Measurements from ENCODE around the gene SNX1. TPM values are rescaled to one million over a fixed set of nuclear protein-coding genes. Genes with fewer than 3 reads are reported as not detected.

SNX1 gene
- total and polyA plus RNA-seq, 2 of the 13 experiments (the other 11 are each of a cell fraction or from before 2014, with no cell fraction given) = 29.3 to 60.1 TPM

DNA sequence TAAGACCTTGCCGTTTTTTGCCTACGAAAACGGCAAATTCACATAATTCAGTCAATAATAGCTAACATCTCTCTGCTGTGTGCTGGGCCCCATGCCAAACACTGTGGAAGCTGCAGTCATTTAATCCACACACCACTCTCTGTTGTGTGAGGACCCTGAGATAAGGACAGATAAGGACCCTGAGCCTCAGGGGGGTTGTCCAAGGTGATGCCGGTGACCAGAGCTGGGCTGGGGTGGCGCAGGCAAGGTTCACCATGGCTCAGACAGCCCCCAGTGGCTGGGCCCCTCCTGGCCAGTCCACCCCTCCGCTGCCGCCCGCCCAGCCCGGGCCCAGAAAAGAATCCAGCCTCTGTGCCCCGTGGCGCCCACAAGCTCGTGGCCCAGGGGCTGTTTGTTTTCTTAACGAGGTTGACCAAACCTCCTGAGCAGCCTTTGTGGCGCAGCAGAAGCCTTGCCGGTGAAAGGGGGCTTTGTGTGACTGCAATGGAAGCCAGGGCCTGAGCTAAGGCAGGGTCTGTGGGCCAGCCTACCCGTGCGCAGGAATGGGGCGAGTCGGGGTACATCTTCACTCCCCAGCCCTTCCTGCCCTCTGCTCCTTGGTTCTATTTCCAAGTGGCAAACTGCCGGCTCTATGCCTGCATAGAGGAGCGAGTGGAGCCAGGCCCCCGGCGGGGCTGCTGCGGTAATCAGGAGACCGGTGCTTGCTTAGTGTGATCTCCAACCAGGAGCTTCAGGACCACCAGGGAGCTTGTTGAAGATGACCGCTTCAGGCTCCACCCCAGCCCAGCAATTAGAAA lies 51.3 kb downstream of the SNX1 start (continued):
- TF ChIP-seq, protein P1, sequence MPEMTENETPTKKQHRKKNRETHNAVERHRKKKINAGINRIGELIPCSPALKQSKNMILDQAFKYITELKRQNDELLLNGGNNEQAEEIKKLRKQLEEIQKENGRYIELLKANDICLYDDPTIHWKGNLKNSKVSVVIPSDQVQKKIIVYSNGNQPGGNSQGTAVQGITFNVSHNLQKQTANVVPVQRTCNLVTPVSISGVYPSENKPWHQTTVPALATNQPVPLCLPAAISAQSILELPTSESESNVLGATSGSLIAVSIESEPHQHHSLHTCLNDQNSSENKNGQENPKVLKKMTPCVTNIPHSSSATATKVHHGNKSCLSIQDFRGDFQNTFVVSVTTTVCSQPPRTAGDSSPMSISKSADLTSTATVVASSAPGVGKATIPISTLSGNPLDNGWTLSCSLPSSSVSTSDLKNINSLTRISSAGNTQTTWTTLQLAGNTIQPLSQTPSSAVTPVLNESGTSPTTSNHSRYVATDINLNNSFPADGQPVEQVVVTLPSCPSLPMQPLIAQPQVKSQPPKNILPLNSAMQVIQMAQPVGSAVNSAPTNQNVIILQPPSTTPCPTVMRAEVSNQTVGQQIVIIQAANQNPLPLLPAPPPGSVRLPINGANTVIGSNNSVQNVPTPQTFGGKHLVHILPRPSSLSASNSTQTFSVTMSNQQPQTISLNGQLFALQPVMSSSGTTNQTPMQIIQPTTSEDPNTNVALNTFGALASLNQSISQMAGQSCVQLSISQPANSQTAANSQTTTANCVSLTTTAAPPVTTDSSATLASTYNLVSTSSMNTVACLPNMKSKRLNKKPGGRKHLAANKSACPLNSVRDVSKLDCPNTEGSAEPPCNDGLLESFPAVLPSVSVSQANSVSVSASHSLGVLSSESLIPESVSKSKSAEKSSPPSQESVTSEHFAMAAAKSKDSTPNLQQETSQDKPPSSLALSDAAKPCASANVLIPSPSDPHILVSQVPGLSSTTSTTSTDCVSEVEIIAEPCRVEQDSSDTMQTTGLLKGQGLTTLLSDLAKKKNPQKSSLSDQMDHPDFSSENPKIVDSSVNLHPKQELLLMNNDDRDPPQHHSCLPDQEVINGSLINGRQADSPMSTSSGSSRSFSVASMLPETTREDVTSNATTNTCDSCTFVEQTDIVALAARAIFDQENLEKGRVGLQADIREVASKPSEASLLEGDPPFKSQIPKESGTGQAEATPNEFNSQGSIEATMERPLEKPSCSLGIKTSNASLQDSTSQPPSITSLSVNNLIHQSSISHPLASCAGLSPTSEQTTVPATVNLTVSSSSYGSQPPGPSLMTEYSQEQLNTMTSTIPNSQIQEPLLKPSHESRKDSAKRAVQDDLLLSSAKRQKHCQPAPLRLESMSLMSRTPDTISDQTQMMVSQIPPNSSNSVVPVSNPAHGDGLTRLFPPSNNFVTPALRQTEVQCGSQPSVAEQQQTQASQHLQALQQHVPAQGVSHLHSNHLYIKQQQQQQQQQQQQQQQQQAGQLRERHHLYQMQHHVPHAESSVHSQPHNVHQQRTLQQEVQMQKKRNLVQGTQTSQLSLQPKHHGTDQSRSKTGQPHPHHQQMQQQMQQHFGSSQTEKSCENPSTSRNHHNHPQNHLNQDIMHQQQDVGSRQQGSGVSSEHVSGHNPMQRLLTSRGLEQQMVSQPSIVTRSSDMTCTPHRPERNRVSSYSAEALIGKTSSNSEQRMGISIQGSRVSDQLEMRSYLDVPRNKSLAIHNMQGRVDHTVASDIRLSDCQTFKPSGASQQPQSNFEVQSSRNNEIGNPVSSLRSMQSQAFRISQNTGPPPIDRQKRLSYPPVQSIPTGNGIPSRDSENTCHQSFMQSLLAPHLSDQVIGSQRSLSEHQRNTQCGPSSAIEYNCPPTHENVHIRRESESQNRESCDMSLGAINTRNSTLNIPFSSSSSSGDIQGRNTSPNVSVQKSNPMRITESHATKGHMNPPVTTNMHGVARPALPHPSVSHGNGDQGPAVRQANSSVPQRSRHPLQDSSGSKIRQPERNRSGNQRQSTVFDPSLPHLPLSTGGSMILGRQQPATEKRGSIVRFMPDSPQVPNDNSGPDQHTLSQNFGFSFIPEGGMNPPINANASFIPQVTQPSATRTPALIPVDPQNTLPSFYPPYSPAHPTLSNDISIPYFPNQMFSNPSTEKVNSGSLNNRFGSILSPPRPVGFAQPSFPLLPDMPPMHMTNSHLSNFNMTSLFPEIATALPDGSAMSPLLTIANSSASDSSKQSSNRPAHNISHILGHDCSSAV (CRISPR knock-in tag; IDR thresholded peaks at IDR 0.05; ENCODE audit: borderline replicate concordance) = no peak
- TF ChIP-seq, protein P2, sequence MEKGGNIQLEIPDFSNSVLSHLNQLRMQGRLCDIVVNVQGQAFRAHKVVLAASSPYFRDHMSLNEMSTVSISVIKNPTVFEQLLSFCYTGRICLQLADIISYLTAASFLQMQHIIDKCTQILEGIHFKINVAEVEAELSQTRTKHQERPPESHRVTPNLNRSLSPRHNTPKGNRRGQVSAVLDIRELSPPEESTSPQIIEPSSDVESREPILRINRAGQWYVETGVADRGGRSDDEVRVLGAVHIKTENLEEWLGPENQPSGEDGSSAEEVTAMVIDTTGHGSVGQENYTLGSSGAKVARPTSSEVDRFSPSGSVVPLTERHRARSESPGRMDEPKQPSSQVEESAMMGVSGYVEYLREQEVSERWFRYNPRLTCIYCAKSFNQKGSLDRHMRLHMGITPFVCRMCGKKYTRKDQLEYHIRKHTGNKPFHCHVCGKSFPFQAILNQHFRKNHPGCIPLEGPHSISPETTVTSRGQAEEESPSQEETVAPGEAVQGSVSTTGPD (CRISPR knock-in tag; IDR thresholded peaks at IDR 0.05) = peak; percentile 72; the same call in 1 of the 2 replicates
- TF ChIP-seq ZBTB1 (CRISPR knock-in tag; IDR thresholded peaks at IDR 0.05; ENCODE audit: borderline replicate concordance) (no peak), ZNF543 (CRISPR knock-in tag; IDR thresholded peaks at IDR 0.05) (peak; percentile 61; the same call in 1 of the 2 replicates), NAIF1 (CRISPR knock-in tag; IDR thresholded peaks at IDR 0.05; ENCODE audit: borderline replicate concordance) (no peak), U2AF2 (IDR thresholded peaks at IDR 0.05; ENCODE audit: low read depth, low read length) (no peak), EP300 (IDR thresholded peaks at IDR 0.05; ENCODE audit: low read depth in 2 of 2, low read length in 2 of 2) (peak in 1 of 2 experiments; percentile 19; a peak in 2 of 4 replicates), EP300 (CRISPR knock-in tag; IDR thresholded peaks at IDR 0.05; ENCODE audit: borderline replicate concordance) (no peak), SP4 (CRISPR knock-in tag; IDR thresholded peaks at IDR 0.05) (no peak), ZMAT3 (CRISPR knock-in tag; conservative IDR thresholded peaks at IDR 0.05) (no peak), JUNB (CRISPR knock-in tag; IDR thresholded peaks at IDR 0.05; ENCODE audit: borderline replicate concordance) (no peak), FOXM1 (CRISPR knock-in tag; IDR thresholded peaks at IDR 0.05) (no peak), YY1 (IDR thresholded peaks at IDR 0.05; ENCODE audit: insufficient read depth, insufficient replicate concordance, low read depth, low read length) (no peak), MXD4 (CRISPR knock-in tag; IDR thresholded peaks at IDR 0.05) (no peak)
- TF ChIP-seq, protein P3, sequence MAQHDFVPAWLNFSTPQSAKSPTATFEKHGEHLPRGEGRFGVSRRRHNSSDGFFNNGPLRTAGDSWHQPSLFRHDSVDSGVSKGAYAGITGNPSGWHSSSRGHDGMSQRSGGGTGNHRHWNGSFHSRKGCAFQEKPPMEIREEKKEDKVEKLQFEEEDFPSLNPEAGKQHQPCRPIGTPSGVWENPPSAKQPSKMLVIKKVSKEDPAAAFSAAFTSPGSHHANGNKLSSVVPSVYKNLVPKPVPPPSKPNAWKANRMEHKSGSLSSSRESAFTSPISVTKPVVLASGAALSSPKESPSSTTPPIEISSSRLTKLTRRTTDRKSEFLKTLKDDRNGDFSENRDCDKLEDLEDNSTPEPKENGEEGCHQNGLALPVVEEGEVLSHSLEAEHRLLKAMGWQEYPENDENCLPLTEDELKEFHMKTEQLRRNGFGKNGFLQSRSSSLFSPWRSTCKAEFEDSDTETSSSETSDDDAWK (CRISPR knock-in tag; IDR thresholded peaks at IDR 0.05) = no peak
- TF ChIP-seq, protein P4, sequence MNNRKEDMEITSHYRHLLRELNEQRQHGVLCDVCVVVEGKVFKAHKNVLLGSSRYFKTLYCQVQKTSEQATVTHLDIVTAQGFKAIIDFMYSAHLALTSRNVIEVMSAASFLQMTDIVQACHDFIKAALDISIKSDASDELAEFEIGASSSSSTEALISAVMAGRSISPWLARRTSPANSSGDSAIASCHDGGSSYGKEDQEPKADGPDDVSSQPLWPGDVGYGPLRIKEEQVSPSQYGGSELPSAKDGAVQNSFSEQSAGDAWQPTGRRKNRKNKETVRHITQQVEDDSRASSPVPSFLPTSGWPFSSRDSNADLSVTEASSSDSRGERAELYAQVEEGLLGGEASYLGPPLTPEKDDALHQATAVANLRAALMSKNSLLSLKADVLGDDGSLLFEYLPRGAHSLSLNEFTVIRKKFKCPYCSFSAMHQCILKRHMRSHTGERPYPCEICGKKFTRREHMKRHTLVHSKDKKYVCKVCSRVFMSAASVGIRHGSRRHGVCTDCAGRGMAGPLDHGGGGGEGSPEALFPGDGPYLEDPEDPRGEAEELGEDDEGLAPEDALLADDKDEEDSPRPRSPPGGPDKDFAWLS (CRISPR knock-in tag; IDR thresholded peaks at IDR 0.05; ENCODE audit: borderline replicate concordance) = no peak

All from HepG2 (cell line).